Stromal cell of bone marrow (primary cell): ENCODE results near the gene MARCHF3.
"Not testable (repeated sequence)": the region's sequence is repeated elsewhere in the genome, so short reads cannot be mapped to it uniquely, and the experiment has no call there.

Experiments
- DNase-seq: peaks from one replicate; pipeline ENCODE4 v3.0.0-alpha.2; 2012; ENCODE audit warnings: low read depth

The MARCHF3 gene, protein sequence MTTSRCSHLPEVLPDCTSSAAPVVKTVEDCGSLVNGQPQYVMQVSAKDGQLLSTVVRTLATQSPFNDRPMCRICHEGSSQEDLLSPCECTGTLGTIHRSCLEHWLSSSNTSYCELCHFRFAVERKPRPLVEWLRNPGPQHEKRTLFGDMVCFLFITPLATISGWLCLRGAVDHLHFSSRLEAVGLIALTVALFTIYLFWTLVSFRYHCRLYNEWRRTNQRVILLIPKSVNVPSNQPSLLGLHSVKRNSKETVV

DNA sequence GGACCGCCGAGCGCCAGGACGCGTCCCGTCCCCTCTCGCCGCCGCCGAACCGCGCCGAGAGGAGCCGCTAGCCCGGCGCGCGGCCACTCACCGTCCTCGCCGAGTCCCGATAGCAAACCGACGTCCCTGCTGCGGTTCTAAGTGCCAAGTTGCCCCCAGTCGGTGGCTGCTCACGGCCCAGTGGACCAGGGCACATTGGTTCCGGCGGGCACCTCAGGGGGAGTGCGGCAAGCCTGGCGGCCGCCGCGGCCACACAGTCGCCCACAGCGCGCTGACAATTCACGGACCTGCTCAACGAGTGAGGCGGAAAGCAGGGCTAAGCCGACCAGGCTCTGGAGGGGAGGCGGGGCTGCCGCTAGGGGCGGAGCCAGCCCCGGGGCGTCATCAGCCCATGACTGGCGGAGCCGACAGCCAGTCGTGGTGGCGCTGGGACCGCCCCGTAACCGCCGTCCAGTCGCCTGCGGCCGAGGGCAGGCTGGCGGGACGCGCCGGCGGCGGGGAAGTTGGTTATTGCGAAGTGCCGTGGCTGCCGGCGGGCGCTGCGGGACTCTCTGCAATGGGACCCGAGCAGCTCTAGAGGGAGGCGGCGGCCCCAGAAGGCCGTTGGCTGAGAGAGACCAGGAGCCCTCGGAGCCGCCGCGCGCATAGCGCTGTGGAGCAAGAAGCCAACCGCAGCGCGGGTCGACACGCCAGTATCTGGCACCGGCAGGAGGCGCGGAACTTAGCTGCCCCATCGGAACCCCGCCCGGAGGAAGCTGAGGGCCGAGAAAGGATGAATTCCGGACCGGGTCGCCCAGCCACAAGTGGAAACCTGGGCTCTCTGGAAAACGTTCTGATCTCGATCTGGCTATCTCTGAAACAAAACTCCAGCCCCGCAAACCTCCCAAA, at the start of gene MARCHF3:
TSS of gene MARCHF3 (minus strand) at position 300 of the 888 bp plus-strand sequence. CDS start 112,387 bp downstream, outside the sequence.
- DNase-seq, result peak; percentile 89

DNA sequence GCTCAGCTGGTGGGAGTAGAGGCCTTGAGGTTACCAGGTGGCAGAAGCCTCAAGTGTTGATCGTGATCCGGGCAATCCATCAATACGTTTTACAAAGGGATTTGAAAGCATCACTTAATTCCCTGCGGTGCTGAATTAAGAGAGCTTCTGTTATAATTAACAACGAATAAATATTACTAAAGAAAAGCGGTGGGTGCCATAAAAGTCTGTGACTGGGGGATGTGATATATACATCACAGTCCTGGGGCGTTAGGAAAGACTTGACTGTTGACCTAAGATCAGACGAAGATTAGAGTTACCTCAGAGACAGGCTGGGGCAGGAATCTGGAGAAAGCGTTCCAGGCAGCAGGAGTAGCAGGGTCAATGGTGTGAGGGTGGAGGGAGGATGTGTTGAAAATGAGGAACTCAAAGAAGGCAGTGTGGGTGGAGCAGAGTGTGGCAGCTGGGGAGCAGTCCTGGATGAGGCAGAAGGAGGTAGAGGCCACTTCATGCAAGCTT, 49.7 kb upstream of the MARCHF3 start:
- no peak for DNase-seq

DNA sequence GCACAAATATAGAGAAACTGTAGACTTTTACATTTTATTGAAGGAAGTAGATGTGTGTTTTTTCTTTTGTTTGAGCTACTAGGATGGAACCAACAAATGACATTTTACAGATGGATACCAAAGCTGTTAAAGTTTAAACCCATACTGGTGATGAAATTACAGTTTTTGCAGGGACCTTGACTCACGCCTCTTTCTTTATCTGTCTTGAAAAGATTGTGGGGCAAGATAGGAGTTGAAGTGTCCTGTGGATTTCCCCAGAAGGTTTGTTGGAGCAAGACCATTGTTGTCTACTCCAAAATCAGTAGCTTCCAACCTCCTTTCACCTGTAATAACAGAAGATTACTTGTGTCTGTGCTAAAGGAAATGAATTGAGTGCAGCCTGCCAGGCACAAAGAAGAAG, 47.0 kb upstream of the MARCHF3 start:
- DNase-seq, result no peak

DNA sequence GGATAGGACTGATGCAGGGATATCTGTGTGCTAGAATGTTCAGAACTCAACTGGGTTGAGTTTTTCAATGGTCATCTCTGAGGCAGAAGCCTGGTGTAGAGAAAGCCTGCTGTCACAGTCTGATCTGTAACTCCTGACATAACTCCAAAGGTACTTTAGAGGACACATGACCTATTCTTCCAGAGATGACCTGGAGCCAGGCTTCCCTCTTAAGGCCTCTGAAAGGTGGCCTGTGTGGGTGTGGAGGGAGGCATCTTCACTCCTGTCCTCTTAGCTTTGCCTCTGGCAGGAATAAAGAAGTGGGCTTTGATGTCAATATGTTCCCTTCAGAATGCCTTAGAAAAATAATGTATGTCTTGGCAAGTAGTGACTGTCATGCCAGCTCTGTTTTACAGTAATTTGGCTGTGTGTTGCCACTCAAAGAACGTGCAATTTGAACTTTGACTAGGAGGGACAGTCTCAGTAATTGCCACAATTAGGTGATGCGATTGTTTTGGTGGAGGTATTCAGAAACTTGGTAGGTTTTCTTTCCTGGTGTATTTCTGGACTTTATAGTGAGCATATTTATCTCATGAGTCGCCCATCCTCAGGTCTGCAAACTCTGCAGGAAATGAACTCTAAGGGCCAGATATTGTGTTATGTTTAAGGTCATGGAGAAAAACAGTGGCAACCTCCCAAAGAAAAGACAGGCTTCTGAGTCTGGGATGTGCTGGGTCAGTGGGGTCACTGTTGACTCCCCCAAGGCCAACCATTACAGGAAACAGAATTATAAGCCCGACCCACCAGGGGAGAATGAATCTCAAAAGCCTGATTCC, 46.2 kb upstream of the MARCHF3 start:
- DNase-seq, result no peak

DNA sequence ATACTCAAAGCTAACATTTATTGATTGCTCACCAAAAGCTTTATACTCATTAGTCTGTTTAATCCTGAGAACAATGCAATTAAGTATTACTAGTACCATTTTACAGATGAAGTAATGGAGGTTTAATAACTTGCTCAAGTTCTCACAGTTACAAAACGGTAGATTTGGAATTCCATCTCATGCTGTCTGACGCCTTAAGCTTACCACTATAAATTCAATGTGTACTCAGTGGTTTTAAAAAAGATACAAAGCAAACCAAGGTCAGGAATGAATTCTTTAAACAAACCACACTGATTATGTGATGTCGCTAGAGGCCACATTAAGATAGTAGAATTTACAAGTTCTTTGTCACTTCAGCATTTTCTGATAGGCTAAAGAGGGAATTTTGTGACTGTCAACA, 44.1 kb upstream of the MARCHF3 start:
- no peak for DNase-seq

DNA sequence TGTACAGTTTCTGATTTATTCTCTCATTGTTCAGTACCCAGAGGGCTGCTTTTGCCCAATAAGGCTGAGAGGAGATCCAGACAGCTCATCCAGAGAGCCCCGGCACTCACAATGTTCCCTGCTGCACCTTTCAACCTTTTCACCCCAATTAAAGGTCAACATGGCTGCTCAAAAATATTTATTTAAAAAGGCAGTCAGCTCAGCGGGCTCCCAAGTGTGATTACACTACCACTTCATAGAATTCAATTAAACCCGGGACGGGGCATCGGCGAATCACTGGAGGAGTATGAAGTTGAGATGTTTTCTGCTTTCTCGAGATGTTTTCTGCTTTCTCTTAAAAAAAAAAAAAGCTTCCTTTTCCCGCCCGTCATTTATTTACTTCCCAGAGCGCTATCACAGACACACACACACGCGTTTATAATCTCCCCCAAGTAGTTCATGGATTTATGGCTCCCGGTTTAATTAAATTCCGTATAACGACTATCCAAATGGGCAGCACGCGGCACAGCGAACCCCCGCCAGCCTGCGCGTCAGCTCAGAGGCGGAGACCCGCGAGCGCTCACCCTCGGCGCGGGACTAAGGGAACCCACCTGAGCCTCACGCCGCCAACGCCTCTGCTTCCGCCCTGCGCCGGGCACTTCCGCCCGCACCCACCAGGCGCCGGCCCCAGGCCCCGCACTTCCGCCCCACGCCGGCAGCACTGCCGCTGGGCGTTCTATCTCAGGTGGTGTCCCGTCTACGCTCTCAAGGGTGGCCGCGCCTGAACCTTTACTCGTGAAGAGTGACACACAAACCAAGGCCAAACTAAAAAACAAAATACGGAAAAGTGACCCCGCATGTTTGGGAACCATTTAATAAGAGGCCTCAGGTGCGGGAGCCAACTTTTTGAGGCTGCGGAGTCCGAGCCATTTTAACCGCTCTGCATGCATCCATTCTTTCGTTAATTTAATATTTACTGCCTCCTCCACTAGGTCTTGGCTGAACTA, 42.8 kb upstream of the MARCHF3 start, which contains the start of gene C5orf63:
TSS of gene C5orf63 (minus strand) at position 642 of the 986 bp plus-strand sequence. CDS start 14,507 bp downstream, outside the sequence.
- DNase-seq, result no peak

DNA sequence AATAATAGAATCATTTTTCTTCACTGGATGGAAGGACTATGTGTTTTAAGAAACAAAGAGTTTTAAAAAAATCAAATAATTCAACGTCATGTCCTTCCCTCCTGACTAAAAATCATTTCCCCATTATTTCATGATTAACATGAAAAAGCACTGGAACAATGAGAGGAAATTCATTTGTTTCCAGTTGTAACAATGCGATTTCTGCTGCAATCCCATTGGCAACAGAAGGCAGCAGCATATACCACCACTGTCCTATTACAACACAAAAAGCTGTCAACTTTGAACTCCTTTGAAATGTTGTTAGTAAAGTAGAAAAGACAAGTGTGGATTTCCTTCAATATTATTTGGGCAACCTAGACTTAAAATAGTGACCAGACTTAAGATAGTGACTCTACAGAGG, 39.9 kb upstream of the MARCHF3 start:
- no peak for DNase-seq

DNA sequence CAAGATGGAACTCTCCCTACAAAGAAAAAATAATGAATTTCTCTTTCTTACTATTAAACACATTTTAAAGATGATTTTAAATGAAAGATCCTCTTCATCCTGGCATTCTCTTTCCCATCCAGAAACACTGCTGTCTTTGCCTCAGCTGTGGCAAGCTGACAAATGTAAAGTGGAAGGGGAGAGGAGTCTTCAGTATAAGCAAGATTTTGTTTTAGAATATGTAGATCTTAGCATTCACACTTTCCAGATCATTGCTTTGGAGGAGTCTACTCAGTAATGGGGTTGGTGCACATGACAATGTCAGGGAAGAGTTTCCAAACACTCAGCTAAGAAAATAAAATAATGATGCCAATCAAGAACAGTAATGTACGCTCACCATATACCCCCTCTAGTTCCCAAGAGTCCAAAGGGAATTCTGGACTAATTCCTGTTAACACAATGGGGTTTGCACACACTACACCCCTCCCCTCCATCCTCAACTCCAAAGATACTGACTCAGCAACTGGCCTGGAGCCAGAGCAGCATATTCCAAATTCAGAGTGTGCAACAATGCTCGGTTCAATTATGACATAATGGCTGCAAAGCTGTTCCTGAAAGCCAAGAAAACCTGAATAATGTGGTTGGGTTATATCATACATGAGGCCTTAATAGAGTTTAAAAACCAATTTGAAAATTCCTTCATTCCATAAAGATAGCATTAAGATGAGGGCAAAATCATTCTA, 38.3 kb upstream of the MARCHF3 start:
- peak; percentile 51 for DNase-seq

DNA sequence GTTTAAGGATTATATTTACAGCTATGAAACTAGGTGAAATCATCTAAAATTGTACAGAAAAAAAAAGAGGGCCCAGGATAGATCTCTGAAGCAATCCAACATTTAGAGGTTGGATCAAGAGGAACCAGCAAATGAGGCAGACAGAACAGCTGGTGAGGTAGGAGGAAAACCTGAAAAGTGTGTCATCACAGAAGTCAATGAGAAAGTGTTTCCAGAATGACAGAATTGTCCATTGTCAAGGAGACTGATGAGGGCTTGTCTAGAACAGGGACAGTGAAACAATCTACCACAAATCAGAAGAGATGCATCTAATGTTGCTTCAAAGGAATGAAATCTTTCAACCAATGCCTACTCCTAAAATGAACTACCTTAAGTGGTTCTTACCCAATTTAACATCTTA, 36.4 kb upstream of the MARCHF3 start:
- DNase-seq, result no peak

DNA sequence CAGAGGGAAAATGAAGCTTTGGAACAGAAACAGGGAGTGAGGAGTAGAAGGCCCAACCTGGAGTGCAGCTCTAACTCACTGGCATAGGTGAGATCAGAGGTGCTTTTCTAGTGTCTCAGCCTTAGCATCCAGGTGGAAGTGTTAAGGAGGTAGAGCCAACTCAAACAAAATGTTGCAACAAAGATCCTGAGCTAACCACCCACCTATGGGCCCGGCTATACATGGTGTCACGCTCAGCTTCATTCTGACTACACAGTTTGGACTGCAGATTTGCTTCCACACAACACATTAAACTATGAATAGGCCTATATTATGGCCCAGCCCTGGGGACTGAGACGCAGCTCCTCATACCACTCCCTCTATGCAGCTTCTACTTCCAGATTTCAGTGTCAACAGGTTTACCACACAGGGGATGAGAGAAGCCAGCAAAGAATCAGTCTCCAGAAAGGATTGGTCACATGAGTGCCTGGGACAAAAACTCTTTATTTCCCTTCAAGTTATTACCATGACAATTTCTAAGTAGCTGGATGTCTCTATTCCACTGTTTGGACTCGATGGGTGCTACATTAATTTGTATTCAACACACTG, 34.0 kb upstream of the MARCHF3 start:
- no peak for DNase-seq

DNA sequence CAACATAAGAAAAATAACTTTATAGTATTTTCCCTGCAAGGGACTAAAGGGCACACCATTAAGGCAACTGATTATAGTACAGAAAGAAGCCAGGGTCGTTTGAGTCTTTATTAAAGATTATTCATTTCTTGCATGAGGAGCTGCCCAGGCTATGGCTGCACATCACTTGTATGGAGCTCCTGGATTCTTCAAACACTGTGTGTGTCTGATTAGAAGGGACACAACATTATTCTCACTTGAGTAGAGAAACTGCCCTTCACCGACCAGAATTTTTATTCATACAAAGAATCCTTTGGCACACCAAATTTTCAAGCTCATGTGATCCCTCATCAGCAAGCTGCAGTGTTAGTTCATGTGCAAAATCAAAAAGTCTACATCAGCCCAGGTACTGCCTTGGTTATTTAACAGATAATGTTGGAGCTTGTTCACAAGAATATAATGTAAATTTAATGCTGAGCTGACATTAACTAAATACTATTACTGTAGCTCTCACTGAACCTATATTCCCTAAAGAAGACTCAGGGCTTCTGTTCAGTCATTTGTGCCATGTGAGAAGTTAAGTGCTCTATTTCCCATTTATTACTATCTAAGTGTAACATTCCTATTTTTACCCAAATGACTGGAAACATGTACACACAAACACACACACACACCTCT, 33.0 kb upstream of the MARCHF3 start:
- no peak for DNase-seq

DNA sequence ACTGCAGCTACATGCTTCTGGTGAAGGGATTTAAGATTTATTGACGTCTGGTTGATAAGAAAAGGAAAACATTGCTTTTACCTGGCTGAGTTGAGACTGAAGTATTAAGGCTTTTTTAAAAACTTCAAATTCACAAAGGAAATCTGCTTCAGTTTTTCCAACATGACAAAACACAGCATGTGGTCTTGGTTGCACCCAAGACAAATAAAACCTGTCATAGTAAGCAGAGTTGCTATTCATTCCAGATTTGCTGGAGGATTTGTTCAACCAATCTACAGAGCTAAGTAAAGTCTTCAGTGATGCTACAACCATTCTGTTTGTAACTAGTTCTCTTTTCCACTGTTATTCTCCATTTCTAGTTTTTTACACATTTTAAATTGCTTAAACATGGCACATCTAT, 31.6 kb upstream of the MARCHF3 start:
- DNase-seq, result peak; percentile 41

DNA sequence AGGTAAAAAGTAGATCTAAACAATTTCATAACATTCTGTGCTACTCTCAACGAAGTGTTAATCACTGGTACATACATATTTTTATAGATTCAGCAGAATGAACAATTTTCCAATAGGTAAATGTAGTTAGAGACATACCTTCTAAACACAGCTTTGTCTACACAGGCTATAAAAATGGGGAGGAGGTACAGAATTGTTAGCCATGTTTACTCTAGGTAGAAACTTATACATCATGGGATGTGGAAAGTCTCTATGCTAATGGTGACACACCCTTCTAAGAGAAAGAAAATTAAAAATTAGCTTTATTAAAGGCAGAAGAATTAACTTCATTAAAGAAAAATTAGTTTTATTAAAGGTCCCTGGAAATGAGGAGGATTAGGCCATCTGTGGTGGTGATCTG, 31.2 kb upstream of the MARCHF3 start:
- DNase-seq, result no peak

DNA sequence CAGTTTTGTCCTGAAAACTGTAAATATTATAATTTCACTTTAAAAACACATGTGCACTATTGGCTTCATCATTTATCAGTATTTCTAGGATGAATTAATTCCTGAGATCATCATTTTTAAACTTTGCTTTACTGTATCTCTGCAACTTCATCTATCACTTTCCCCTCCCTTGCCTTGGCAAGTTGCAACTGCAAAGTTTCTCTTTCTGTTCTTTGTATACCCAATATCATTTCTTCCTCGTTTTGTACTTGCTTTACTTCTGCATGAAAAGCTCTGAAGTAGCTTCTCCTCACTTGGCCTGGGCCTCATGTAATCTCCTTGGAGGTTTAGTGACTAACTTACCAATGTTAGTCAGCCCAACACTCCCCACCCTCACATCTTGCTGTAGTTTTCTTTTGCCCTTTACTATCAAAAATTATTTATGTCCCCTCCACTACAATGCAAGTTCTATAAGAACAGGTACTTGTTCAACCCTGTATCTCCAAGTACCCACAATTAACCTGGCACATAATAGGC, 30.2 kb upstream of the MARCHF3 start:
- DNase-seq, result peak; percentile 44

DNA sequence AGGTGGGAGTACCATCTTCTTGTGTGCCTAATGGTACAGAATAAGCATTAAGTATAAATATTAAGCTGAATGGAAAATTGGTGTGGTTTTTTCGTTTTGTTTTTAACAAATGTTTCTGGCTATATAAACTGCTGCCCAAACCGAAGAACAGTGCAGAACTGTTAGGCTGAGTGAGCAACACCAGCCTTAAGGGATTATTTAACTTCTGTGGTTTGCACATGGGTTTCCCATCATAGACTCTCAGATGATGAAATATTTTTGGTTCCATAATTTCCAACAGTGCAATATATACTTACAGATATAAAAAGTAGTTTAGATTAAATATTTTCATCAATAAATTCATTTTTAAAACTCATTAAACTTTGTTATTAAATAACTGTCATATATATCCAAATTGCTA, 26.5 kb upstream of the MARCHF3 start:
- no peak for DNase-seq

DNA sequence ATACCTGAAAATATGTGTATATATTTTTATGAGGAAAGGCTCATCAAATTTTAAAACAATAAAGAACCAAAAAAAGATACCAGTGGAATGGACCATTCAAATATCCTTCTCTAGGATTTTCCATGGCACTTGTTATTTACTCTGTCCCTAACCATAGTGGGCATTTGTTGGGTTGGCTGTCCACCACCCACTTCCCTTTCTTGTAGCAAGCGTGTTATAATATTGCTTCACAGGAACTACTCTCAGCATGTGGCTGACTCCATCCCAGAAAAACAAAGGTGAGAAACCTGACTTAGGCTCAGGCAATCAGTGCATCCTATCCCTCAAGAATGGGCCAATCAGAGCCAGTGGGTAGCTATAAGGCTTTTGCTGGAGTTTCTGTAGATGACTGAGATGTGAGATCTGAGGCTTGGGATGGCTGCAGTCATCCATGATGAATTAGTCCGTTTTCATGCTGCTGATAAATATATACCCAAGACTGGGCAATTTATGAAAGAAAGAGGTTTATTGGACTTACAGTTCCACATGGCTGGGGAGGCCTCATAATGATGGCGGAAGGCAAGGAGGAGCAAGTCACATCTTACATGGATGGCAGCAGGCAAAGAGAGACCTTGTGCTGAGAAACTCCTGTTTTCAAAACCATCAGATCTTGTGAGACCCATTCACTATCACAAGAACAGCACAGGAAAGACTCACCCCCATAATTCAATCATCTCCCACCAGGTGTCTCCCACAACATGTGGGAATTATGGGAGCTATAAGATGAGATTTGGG, 25.7 kb upstream of the MARCHF3 start:
- DNase-seq, result no peak

DNA sequence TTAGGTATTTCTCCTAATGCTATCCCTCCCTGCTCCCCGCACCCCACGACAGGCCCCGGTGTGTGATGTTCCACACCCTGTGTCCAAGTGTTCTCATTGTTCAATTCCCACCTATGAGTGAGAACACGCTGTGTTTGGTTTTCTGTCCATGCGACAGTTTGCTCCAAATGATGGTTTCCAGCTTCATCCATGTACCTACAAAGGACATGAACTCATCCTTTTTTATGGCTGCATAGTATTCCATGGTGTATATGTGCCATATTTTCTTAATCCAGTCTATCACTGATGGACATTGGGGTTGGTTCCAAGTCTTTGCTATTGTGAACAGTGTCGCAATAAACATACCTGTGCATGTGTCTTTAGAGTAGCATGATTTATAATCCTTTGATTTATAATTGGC, 23.2 kb upstream of the MARCHF3 start:
- DNase-seq, result not testable (repeated sequence)

DNA sequence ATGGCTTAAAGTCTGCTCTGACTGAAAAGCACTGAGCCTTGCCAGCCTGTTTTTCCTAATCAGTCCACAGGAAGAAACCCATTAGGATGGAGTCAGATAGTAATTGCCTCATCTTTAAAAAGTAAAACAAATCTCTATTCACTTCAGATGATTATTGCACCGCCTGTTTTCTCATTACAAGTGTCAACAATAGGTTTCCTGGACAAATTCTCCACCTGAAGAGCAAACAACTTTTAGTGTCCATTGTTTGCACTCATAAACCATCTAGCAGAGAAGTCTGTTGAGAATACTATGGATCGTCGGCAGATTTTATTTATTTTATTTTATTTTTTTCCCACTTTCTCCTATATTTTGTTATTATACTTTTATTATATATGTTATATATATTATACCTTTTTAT, 22.7 kb upstream of the MARCHF3 start:
- DNase-seq, result no peak
